Measurements from ENCODE around the gene CREB3L2. TPM values are rescaled to one million over a fixed set of nuclear protein-coding genes. Genes with fewer than 3 reads are reported as not detected.
A peak's percentile ranks its signal among the peaks of the same experiment; 100 is the strongest.

Gene CREB3L2
- polyA plus RNA-seq, 1 experiment = 57.8 TPM

DNA sequence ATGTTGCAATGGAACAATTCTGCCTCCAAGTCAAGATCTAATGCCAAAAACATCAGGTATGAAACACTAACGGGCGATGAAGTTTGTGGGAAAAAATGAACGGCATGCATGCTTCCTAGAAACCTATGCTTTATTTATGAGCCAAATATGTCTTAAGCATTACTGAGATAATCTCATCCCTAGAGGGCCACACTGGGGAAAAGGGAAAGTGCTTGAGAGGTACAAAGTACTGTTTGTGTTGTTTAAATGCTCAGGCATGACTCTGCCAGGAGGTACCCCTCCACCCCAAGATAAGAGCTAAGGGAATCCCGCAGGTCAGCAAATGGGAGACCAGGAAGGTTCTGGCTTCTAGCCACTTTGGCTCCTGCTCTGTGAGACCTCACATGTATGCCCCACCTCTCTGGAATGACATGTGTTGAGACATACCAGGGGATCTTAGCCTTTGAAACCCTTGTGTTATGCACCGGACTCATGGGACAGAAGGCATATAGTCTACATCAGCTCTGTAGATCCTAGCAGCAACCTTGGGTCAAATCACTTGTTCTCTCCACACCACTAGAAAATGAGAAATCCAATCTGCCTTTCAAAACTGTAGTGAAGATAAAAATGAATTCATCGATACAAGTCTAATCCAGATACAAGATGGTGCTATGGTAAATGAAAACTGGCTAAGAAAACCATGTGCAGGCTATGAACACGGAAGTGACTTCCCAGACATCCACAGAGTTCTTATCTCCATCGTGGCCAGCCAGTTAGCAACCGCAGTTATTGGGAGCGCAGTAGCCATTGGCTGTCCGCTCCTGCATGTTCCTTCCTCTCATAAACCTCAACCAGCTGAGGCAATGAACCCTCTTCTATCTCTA lies 61.0 kb downstream of the CREB3L2 start:
- Histone ChIP-seq H3K27ac (ENCODE audit: low read depth, low read length) (peak overlapping the region; percentile 47), H3K4me3 (ENCODE audit: low read depth, low read length) (no peak overlapping the region), H3K27me3 (ENCODE audit: control insufficient read depth, insufficient read depth, low read length) (no peaks in the 10 kb centered on the region), H3K9me3 (ENCODE audit: control insufficient read depth, insufficient read depth, low read length) (no peaks in the 10 kb centered on the region)
- DNase-seq (ENCODE audit: low read depth, low spot score) = no peak
- CTCF ChIA-PET = interaction anchor here (0.6 to 2.6 kb wide), 3 partner anchors 20 to 62 kb away, joined by 3 to 18 read pairs (median 7); partner anchors contain the start of gene CREB3L2
- POLR2A ChIA-PET = interaction anchor here (0.5 to 1.0 kb wide), 3 partner anchors 49 to 57 kb away, joined by 3 to 7 read pairs (median 3); no protein-coding TSS in a partner anchor
- TF ChIP-seq, protein P1, sequence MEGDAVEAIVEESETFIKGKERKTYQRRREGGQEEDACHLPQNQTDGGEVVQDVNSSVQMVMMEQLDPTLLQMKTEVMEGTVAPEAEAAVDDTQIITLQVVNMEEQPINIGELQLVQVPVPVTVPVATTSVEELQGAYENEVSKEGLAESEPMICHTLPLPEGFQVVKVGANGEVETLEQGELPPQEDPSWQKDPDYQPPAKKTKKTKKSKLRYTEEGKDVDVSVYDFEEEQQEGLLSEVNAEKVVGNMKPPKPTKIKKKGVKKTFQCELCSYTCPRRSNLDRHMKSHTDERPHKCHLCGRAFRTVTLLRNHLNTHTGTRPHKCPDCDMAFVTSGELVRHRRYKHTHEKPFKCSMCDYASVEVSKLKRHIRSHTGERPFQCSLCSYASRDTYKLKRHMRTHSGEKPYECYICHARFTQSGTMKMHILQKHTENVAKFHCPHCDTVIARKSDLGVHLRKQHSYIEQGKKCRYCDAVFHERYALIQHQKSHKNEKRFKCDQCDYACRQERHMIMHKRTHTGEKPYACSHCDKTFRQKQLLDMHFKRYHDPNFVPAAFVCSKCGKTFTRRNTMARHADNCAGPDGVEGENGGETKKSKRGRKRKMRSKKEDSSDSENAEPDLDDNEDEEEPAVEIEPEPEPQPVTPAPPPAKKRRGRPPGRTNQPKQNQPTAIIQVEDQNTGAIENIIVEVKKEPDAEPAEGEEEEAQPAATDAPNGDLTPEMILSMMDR (IDR thresholded peaks at IDR 0.05; ENCODE audit: low read depth, low read length) = no peak

DNA sequence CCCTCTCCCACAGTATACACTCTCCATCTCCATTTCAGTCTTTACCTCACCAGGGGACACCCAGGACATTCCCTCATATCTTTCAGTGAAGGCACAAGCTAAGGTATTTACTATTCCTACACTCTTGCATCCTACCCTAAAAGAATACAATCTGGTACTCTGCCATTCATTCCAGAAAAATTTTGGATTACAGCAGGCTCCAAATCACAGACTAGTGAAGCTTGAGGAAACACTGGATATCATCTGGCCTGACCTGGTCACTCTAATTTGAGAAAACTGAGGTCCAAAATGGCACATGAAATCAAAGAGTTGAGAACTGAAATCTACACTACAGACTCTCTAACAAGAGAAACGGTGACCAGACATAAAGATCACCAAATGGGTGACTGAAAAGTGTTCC lies 61.7 kb downstream of the CREB3L2 start:
- Histone ChIP-seq H3K27ac (ENCODE audit: low read depth, low read length) (no peak overlapping the region), H3K27me3 (ENCODE audit: control insufficient read depth, insufficient read depth, low read length) (no peaks in the 10 kb centered on the region), H3K4me3 (ENCODE audit: low read depth, low read length) (no peak overlapping the region), H3K9me3 (ENCODE audit: control insufficient read depth, insufficient read depth, low read length) (no peaks in the 10 kb centered on the region)
- CTCF ChIA-PET = interaction anchor here (0.6 kb wide), 1 partner anchor 21 kb away, joined by 3 read pairs; no protein-coding TSS in a partner anchor
- no peak for DNase-seq (ENCODE audit: low read depth, low spot score)
- TF ChIP-seq, protein P1 (IDR thresholded peaks at IDR 0.05; ENCODE audit: low read depth, low read length) = no peak
- POLR2A ChIA-PET = interaction anchor here (0.5 kb wide), 2 partner anchors 10 to 52 kb away, joined by 3 to 5 read pairs; no protein-coding TSS in a partner anchor

DNA sequence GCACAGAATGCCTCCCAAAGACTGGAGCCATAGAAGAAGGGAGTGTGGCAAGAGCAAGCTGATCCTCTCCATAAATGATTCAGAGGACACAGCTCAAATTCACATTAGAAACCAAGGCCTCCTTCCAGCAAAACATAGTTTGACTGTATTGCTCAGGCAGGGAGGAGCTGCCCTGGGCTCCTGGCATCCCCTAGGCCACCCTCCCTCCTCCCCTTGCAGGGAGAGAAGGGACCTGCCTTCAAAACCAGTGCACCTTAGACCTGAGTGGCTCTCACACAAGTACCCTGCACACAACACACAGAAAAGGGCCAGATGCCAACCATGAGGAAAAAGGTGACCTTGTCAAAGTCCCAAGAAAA lies 64.7 kb downstream of the CREB3L2 start:
- ChIA-PET CTCF (interaction anchor here (0.6 to 1.0 kb wide), 4 partner anchors 14 to 72 kb away, joined by 3 to 5 read pairs (median 4); no protein-coding TSS in a partner anchor), POLR2A (interaction anchor here (1.2 to 1.4 kb wide), 2 partner anchors 16 to 54 kb away, joined by 3 to 4 read pairs; no protein-coding TSS in a partner anchor)
- no peaks in the 10 kb centered on the region for H3K27me3 ChIP-seq (ENCODE audit: control insufficient read depth, insufficient read depth, low read length)
- no peak for DNase-seq (ENCODE audit: low read depth, low spot score)
- peak overlapping the region; percentile 63 for H3K27ac ChIP-seq (ENCODE audit: low read depth, low read length)
- no peaks in the 10 kb centered on the region for H3K9me3 ChIP-seq (ENCODE audit: control insufficient read depth, insufficient read depth, low read length)
- H3K4me3 ChIP-seq (ENCODE audit: low read depth, low read length) = no peak overlapping the region
- TF ChIP-seq, protein P1 (IDR thresholded peaks at IDR 0.05; ENCODE audit: low read depth, low read length) = no peak

DNA sequence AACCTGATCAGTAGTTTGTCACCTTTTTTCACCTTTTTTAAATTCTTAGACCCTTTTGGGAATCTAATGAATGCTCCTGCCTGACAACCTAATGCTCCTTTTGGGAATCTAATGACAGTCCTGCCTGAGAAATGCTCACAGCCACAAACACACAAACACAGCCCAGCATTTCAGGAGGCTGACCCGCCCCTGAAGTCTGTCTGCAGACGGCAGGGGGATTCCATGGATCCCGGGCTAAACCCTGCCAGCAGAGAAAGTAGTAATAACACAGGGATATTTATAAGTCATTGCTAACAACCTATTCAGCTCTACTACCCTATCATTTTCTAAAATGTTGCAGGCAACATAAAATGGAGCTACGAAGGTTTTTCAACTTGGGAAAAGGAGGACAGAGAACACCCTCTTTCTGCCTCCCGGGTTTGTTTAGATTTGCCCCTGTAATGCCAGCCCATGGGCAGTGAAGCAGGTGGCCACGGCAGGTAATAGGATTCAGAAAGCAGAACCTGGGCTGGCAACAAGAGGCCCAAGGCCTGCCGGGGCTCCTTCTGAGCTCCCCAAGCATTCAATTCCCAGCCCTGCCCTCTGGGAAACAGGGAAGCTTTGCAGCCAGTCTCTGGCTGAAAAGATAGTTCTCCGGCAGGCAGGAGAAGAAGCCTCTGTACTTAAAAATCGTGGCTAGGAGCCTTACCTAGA lies 65.2 kb downstream of the CREB3L2 start:
- Histone ChIP-seq H3K4me3 (ENCODE audit: low read depth, low read length) (no peak overlapping the region), H3K27me3 (ENCODE audit: control insufficient read depth, insufficient read depth, low read length) (no peaks in the 10 kb centered on the region), H3K27ac (ENCODE audit: low read depth, low read length) (peak overlapping the region; percentile 63), H3K9me3 (ENCODE audit: control insufficient read depth, insufficient read depth, low read length) (no peaks in the 10 kb centered on the region)
- POLR2A ChIA-PET = interaction anchor here (1.2 to 1.4 kb wide), 2 partner anchors 17 to 54 kb away, joined by 3 to 4 read pairs; no protein-coding TSS in a partner anchor
- CTCF ChIA-PET = interaction anchor here (0.6 to 1.0 kb wide), 3 partner anchors 32 to 72 kb away, joined by 3 to 5 read pairs (median 4); no protein-coding TSS in a partner anchor
- DNase-seq (ENCODE audit: low read depth, low spot score) = no peak
- TF ChIP-seq, protein P1 (IDR thresholded peaks at IDR 0.05; ENCODE audit: low read depth, low read length) = no peak

Measured in AG04450 (cell line).